Stimulated activated CD8-positive, alpha-beta memory T cell treated with anti-CD3 and anti-CD28 coated beads, Interleukin-4, amount 100 ng/mL, for 24 hours (primary cell): ENCODE measurements around the gene PARVA.

Source experiments
- DNase-seq: peaks from one replicate; pipeline ENCODE4 v3.0.0-alpha.2; 2020; ENCODE audit warnings: low read depth

The PARVA gene

GRCh38 chr11:12376259-12377081 lies 901 bp upstream of the PARVA start:
- DNase-seq: no peak

GRCh38 chr11:12377824-12378593 lies 638 bp downstream of the PARVA start:
- DNase-seq: no peak

DNA sequence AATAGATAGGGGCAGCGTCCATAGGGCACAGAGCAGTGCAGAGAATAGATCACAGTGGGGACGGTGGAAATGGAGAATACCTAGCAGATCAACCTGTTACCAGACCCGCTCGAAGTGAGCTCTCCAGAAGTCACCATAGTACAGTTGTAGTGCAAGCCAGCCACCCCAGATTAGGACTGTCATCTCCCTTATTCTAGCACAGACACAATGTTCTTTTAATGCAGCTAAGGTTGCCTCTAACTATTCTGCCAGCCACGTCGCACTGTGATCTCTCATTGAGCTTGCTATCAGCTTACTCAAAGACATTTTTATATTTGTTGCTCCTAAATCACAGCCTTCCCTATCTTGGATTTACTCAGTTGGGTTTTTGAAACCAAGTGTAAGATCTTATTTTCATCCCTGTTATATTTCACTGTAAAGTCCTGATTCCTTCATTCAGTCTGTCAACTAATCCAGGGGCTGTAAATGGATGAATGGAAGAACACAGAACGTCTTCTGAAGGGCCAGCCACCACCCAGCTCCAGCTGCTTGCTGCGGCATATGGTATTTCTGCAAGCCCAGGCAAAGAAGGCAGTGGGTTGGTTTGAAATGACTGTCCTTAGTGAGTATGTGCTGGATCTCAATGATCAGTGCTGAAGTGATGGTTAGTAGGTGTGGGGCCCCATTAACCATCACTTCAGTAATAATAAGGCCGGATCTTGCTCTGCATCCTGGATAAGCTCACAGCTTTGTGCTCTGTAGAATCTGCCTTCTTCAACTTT lies 3.4 kb downstream of the PARVA start:
- DNase-seq: no peak

- no peak for DNase-seq
These were observed 4.5 kb downstream of the PARVA start for GRCh38 chr11:12381875-12382274.

- DNase-seq: no peak
These were observed 5.1 kb downstream of the PARVA start for GRCh38 chr11:12382451-12382850.

DNA sequence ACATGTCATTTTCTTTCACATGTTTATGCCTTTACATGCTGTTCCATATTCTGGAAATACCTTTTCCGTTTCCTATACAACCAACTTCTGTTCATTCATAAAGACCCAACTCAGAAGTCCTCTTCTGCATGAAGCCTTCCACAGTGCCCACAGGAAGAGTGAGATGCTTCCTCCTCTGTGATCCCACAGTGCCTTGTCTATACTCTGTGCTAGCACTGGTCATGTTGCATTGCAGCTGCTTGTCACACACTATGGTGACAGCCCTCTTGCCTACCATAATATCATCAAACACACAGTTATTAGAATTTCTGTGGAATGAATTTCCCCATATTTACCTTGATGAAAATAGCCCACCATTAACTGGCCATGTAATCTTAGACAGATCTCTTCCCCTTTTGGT lies 8.9 kb downstream of the PARVA start:
- DNase-seq: no peak

DNA sequence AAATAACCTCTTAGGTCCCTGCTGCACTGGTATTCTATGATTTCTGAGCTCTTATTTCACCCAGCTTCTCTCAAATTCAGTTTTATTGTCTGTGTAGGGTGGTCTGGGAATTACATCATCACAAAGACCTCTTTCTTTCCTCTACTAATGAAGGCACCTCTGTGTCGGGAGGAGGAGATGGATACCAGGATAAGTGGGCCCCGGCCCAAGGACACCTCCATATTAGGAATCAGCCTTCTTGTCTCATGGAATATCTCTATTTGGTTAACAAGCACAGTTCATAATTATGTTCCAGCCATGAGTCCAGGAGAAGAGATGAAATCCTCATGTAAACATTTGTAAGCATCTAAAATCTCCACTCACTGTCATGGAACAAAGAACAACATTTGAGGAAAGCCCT lies 9.4 kb downstream of the PARVA start:
- no peak for DNase-seq

- no peak for DNase-seq
These were observed 10.8 kb downstream of the PARVA start for GRCh38 chr11:12388173-12388572.

- no peak for DNase-seq
These were observed 11.7 kb downstream of the PARVA start for GRCh38 chr11:12388939-12389670.

DNA sequence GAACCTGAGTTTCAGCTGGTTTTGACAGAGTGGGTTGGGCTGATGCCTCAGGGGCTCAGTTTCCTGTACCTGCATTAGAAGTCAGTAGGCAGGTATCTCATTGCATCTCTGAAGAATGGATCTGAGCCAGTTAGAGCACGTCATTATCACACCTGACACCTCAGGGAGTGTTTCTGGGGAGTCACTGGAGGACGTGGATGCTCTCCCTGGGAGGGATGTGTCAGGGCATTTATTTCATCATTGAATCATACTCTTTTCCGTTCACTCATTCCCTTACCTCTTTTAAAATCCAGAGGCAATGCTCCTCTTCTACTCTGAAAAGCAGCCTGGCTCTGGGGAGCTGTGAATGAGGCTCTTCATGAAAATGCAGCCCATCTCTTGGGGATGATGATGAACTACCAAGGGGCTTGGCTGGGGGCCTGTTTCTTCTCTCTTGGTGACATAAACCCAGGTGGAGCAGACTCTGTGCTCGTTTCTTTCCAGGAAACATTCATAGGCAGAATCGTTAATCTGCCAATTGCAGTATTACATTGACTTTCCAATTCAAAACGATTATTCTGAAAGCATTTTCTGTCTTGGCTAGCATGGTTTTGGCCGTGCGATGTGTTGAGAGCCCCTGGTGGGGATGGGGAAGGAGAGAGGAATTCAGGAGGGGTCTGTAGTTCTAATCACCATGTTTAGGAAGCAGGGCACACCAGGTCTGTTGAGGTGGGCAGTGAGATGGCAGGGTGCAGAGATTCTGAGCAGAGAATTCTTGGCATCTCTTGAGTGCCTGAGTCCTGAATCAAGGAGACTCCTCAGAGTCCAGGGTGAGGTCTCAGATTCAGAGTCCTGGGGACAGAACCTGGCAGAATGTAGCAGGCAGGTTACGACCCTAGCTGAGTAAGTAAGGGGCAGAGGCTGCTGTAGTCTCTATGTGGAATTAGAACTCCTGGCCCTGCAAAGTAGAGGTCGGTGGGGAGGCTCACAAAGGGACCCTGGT lies 12.6 kb downstream of the PARVA start:
- DNase-seq: no peak

GRCh38 chr11:12390687-12391110 lies 13.3 kb downstream of the PARVA start:
- no peak for DNase-seq

GRCh38 chr11:12392672-12393071 lies 15.3 kb downstream of the PARVA start:
- DNase-seq: no peak

GRCh38 chr11:12393691-12394090 lies 16.3 kb downstream of the PARVA start:
- no peak for DNase-seq

DNA sequence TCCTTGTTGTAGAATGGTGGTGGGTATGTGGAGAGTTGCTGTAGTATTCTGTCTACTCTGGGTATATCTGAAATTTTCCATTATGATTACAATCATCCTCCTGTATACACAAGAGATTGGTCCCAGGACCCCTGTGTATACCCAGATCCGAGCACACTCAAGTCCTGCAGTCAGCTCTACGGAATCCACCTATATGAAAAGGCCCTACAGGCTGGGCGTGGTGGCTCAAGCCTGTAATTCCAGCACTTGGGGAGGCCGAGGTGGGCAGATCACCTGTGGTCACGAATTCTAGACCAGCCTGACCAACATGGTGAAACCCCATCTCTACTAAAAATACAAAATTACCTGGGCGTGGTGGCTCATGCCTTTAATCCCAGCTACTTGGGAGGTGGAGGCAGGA lies 17.2 kb downstream of the PARVA start:
- DNase-seq: no peak

- no peak for DNase-seq
These were observed 18.0 kb downstream of the PARVA start for GRCh38 chr11:12395333-12395732.

DNA sequence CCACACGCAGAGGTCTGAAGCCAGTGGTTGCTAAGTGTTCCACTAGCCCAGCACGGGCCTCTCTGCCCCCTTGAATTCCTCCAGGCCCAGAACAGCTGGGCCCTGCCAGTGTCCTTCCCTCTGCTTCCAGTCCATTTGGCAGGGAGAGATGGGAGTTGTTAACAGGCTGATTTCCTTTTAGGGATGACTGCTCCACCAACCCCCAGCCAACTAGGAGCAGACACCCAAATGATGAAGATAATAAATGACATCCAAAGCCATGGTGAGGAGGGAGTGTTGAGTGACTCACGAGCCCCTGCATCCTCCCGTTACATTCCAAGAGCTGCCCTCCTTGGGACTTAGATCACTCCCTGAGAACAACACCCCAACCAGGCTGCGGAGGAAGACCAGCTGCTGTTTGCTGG lies 20.6 kb downstream of the PARVA start:
- DNase-seq: no peak

- no peak for DNase-seq
These were observed 22.0 kb downstream of the PARVA start for GRCh38 chr11:12399355-12399754.

DNA sequence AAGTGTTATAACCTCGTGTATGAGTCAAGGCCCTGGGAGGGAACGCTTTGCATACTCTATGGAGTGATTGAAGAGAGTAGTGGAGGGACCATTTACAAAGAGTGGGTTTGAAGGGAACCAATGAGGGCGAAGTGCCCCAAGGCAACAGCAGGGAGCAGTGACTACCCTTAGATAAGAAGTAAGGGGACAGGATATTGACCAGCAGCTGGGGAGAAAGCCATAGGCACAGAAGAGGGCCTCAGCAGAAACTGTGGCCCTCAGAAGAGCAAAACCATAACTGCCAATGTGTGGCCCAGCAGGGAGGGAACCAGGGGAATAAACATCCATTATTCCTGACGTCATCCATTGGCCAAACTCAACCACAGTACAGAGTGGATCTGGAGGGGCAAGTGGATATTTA lies 24.7 kb downstream of the PARVA start:
- no peak for DNase-seq

GRCh38 chr11:12402691-12403120 lies 25.3 kb downstream of the PARVA start:
- no peak for DNase-seq

- no peak for DNase-seq
These were observed 26.0 kb downstream of the PARVA start for GRCh38 chr11:12403122-12403996.
